OCI-LY7 (cell line): ENCODE results near the gene ZIC5.

Source experiments
- CTCF ChIP-seq: fragments of 200-600 bp; sonication (generic); conservative IDR thresholded peaks from 2 replicates; pipeline ENCODE4 v1.5.1; 2014; ENCODE audit warnings: mild to moderate bottlenecking, antibody characterized with exemption, low read length, moderate library complexity, mixed read lengths
- EZH2phosphoT487 ChIP-seq: fragments of 200-600 bp; sonication (generic); IDR thresholded peaks from 2 replicates; pipeline ENCODE4 v1.6.1; 2018; ENCODE audit warnings: low read depth, borderline replicate concordance, mild to moderate bottlenecking, mixed run types, antibody characterized with exemption, low read length, moderate library complexity, mixed read lengths

- no peak for TF ChIP-seq CTCF
- TF ChIP-seq EZH2phosphoT487: no peak
These were observed 23.2 kb downstream of the ZIC5 start for GRCh38 chr13:99948411-99948810.
